ENCODE measurements around the gene GCN1. TPM values are rescaled to one million over a fixed set of nuclear protein-coding genes. Genes with fewer than 3 reads are reported as not detected.

The GCN1 gene
- total RNA-seq, 1 experiment from 2014 or later: 181 TPM

DNA sequence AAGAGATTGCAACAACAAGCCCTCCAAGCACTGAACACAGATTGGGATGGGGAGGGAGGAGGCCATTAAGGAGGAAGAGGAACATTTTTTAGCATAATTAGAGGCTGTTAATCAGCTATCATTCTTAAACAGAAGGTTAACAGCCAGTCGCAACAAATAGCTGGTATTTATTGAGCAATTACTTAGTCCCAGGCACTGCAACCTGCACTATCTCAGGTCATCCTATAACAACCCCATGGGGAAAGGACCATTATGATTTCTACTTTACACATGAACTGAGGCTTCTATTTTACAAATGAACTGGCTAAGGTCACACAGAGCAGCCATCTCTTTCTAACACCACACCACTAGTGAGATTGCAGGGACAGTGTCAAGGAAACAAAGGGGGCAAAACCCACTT is 88.4 kb downstream of the GCN1 start (continued):
- TF ChIP-seq, protein P1, sequence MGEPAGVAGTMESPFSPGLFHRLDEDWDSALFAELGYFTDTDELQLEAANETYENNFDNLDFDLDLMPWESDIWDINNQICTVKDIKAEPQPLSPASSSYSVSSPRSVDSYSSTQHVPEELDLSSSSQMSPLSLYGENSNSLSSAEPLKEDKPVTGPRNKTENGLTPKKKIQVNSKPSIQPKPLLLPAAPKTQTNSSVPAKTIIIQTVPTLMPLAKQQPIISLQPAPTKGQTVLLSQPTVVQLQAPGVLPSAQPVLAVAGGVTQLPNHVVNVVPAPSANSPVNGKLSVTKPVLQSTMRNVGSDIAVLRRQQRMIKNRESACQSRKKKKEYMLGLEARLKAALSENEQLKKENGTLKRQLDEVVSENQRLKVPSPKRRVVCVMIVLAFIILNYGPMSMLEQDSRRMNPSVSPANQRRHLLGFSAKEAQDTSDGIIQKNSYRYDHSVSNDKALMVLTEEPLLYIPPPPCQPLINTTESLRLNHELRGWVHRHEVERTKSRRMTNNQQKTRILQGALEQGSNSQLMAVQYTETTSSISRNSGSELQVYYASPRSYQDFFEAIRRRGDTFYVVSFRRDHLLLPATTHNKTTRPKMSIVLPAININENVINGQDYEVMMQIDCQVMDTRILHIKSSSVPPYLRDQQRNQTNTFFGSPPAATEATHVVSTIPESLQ (CRISPR knock-in tag; IDR thresholded peaks at IDR 0.05): no peak
- TF ChIP-seq, protein P2, sequence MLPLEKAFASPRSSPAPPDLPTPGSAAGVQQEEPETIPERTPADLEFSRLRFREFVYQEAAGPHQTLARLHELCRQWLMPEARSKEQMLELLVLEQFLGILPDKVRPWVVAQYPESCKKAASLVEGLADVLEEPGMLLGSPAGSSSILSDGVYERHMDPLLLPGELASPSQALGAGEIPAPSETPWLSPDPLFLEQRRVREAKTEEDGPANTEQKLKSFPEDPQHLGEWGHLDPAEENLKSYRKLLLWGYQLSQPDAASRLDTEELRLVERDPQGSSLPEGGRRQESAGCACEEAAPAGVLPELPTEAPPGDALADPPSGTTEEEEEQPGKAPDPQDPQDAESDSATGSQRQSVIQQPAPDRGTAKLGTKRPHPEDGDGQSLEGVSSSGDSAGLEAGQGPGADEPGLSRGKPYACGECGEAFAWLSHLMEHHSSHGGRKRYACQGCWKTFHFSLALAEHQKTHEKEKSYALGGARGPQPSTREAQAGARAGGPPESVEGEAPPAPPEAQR (CRISPR knock-in tag; IDR thresholded peaks at IDR 0.05): no peak
- no peak for TF ChIP-seq SOX15 (CRISPR knock-in tag; IDR thresholded peaks at IDR 0.05)
- TF ChIP-seq, protein P3, sequence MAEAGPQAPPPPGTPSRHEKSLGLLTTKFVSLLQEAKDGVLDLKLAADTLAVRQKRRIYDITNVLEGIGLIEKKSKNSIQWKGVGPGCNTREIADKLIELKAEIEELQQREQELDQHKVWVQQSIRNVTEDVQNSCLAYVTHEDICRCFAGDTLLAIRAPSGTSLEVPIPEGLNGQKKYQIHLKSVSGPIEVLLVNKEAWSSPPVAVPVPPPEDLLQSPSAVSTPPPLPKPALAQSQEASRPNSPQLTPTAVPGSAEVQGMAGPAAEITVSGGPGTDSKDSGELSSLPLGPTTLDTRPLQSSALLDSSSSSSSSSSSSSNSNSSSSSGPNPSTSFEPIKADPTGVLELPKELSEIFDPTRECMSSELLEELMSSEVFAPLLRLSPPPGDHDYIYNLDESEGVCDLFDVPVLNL (CRISPR knock-in tag; IDR thresholded peaks at IDR 0.05; ENCODE audit: borderline replicate concordance, low read depth): no peak

DNA sequence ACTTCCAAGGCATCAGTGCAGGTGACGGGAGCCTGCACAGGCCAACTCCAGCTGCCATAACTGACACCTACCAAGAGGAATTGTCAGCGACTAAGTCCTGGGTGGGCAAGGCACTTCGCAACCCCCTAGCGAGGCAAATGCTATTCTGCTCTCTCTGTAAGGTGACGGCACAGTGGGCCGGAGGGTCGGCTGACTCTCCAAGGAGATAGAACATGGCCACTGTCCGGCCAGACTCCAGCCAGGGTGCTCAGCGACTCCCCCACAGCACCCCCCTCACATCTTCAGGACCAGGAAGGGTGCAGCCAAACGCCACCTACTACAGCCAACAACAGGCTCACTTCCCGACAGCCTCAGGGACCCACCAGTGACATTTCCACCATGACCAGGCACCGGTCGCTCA is 91.1 kb downstream of the GCN1 start:
- ATAC-seq (no peak), DNase-seq (ENCODE audit: low spot score) (no peak)
- ChIA-PET POLR2A (no interaction called here), CTCF (interaction anchor here (1.1 to 2.0 kb wide), 5 partner anchors 9 to 162 kb away, joined by 3 to 9 read pairs (median 5); partner anchors contain the start of gene PXN)
- Mint-ChIP-seq H3K27me3 (ENCODE audit: low read depth) (no peaks in the 10 kb centered on the region), H3K36me3 (peaks cover 22% of the 10 kb centered on the region), H3K27ac (no peak overlapping the region), H3K4me1 (peaks cover 28% of the 10 kb centered on the region), H3K9me3 (no peaks in the 10 kb centered on the region), H3K4me3 (no peak overlapping the region)
- TF ChIP-seq CREB1 (CRISPR knock-in tag; IDR thresholded peaks at IDR 0.05): no peak

DNA sequence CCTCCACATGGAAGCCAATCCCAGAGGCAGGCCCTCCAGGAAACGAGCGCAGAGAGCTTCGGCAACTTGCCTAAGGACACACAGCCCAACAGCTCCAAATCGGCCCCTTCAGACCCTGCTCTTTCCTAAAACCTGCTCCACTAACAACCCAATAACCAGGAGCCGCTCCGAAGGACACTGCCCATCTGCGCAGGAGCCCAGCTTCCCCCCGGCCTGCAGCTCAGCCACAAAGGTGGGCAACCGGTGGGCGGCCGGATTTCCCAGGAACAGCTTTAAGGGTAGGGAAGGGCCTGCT is 91.5 kb downstream of the GCN1 start:
- H3K27ac Mint-ChIP-seq: no peak overlapping the region
- no peaks in the 10 kb centered on the region for H3K9me3 Mint-ChIP-seq
- peaks cover 26% of the 10 kb centered on the region for H3K36me3 Mint-ChIP-seq
- H3K27me3 Mint-ChIP-seq (ENCODE audit: low read depth): no peaks in the 10 kb centered on the region
- DNase-seq (ENCODE audit: low spot score) (no peak), ATAC-seq (no peak)
- no peak overlapping the region for H3K4me3 Mint-ChIP-seq
- CTCF ChIA-PET: interaction anchor here (1.0 to 2.0 kb wide), 7 partner anchors 8 to 199 kb away, joined by 3 to 9 read pairs (median 3); partner anchors contain the start of genes BICDL1, PXN and SIRT4
- no peak for TF ChIP-seq ATF1 (CRISPR knock-in tag; IDR thresholded peaks at IDR 0.05)
- no peak for TF ChIP-seq TCF7 (CRISPR knock-in tag; IDR thresholded peaks at IDR 0.05; ENCODE audit: low read depth)
- TF ChIP-seq FOXJ3 (CRISPR knock-in tag; IDR thresholded peaks at IDR 0.05; ENCODE audit: borderline replicate concordance): no peak
- TF ChIP-seq, protein P4, sequence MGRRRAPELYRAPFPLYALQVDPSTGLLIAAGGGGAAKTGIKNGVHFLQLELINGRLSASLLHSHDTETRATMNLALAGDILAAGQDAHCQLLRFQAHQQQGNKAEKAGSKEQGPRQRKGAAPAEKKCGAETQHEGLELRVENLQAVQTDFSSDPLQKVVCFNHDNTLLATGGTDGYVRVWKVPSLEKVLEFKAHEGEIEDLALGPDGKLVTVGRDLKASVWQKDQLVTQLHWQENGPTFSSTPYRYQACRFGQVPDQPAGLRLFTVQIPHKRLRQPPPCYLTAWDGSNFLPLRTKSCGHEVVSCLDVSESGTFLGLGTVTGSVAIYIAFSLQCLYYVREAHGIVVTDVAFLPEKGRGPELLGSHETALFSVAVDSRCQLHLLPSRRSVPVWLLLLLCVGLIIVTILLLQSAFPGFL (CRISPR knock-in tag; IDR thresholded peaks at IDR 0.05; ENCODE audit: borderline replicate concordance): no peak
- no peak for TF ChIP-seq MXD4 (CRISPR knock-in tag; IDR thresholded peaks at IDR 0.05; ENCODE audit: borderline replicate concordance)
- no peak for TF ChIP-seq ELF4 (CRISPR knock-in tag; IDR thresholded peaks at IDR 0.05; ENCODE audit: low read depth)
- TF ChIP-seq ZNF232 (CRISPR knock-in tag; IDR thresholded peaks at IDR 0.05): no peak
- TF ChIP-seq, protein P5, sequence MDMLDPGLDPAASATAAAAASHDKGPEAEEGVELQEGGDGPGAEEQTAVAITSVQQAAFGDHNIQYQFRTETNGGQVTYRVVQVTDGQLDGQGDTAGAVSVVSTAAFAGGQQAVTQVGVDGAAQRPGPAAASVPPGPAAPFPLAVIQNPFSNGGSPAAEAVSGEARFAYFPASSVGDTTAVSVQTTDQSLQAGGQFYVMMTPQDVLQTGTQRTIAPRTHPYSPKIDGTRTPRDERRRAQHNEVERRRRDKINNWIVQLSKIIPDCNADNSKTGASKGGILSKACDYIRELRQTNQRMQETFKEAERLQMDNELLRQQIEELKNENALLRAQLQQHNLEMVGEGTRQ (CRISPR knock-in tag; IDR thresholded peaks at IDR 0.05): no peak
- TF ChIP-seq, protein P6, sequence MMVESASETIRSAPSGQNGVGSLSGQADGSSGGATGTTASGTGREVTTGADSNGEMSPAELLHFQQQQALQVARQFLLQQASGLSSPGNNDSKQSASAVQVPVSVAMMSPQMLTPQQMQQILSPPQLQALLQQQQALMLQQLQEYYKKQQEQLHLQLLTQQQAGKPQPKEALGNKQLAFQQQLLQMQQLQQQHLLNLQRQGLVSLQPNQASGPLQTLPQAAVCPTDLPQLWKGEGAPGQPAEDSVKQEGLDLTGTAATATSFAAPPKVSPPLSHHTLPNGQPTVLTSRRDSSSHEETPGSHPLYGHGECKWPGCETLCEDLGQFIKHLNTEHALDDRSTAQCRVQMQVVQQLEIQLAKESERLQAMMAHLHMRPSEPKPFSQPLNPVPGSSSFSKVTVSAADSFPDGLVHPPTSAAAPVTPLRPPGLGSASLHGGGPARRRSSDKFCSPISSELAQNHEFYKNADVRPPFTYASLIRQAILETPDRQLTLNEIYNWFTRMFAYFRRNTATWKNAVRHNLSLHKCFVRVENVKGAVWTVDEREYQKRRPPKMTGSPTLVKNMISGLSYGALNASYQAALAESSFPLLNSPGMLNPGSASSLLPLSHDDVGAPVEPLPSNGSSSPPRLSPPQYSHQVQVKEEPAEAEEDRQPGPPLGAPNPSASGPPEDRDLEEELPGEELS (CRISPR knock-in tag; IDR thresholded peaks at IDR 0.05): no peak
- no peak for TF ChIP-seq NR3C1 (CRISPR knock-in tag; conservative IDR thresholded peaks at IDR 0.05; ENCODE audit: low read depth)
- TF ChIP-seq, protein P7, sequence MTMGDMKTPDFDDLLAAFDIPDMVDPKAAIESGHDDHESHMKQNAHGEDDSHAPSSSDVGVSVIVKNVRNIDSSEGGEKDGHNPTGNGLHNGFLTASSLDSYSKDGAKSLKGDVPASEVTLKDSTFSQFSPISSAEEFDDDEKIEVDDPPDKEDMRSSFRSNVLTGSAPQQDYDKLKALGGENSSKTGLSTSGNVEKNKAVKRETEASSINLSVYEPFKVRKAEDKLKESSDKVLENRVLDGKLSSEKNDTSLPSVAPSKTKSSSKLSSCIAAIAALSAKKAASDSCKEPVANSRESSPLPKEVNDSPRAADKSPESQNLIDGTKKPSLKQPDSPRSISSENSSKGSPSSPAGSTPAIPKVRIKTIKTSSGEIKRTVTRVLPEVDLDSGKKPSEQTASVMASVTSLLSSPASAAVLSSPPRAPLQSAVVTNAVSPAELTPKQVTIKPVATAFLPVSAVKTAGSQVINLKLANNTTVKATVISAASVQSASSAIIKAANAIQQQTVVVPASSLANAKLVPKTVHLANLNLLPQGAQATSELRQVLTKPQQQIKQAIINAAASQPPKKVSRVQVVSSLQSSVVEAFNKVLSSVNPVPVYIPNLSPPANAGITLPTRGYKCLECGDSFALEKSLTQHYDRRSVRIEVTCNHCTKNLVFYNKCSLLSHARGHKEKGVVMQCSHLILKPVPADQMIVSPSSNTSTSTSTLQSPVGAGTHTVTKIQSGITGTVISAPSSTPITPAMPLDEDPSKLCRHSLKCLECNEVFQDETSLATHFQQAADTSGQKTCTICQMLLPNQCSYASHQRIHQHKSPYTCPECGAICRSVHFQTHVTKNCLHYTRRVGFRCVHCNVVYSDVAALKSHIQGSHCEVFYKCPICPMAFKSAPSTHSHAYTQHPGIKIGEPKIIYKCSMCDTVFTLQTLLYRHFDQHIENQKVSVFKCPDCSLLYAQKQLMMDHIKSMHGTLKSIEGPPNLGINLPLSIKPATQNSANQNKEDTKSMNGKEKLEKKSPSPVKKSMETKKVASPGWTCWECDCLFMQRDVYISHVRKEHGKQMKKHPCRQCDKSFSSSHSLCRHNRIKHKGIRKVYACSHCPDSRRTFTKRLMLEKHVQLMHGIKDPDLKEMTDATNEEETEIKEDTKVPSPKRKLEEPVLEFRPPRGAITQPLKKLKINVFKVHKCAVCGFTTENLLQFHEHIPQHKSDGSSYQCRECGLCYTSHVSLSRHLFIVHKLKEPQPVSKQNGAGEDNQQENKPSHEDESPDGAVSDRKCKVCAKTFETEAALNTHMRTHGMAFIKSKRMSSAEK (CRISPR knock-in tag; IDR thresholded peaks at IDR 0.05; ENCODE audit: borderline replicate concordance): no peak
- TF ChIP-seq ZNF423 (CRISPR knock-in tag; IDR thresholded peaks at IDR 0.05): no peak
- TF ChIP-seq, protein P3 (CRISPR knock-in tag; IDR thresholded peaks at IDR 0.05; ENCODE audit: borderline replicate concordance, low read depth): no peak
- TF ChIP-seq RELA (CRISPR knock-in tag; IDR thresholded peaks at IDR 0.05; ENCODE audit: borderline replicate concordance): no peak
- peaks cover 24% of the 10 kb centered on the region for H3K4me1 Mint-ChIP-seq
- POLR2A ChIA-PET: interaction anchor here (1.2 kb wide), 1 partner anchor 13 kb away, joined by 6 read pairs; the partner anchor contains the start of gene RAB35
